RWPE1 (cell line): ENCODE data around the gene DENND1A.

Source experiments
- CTCF ChIA-PET: fragments of 350-600 bp; sonication (Branson Sonifier 250); formaldehyde crosslinking; extraction: SDS; loops from one replicate; lab custom pipeline; 2021; lab: Yijun Ruan, JAX
- POLR2A ChIA-PET: fragments of 400-600 bp; formaldehyde crosslinking; extraction: SDS; loops from one replicate; lab custom pipeline; 2020; ENCODE audit warnings: antibody characterized with exemption; ENCODE audit not compliant: low non-redundant PET; lab: Yijun Ruan, JAX
- DNase-seq: peaks from one replicate; pipeline ENCODE4 v3.0.0; 2012; ENCODE audit warnings: low spot score
- H3K27ac ChIP-seq: fragments of 450-650 bp; 2 replicates; pipeline ENCODE4 v1.5.1; 2017
- TF ChIP-seq, protein P1 (sequence below): fragments of 450-650 bp; conservative IDR thresholded peaks from 2 replicates; pipeline ENCODE4 v1.5.1; 2017; ENCODE audit warnings: low read depth, mild to moderate bottlenecking

The DENND1A gene

GRCh38 chr9:123457583-123457982, 472.3 kb downstream of the DENND1A start:
- POLR2A ChIA-PET = no interaction called here
- TF ChIP-seq, protein P1, sequence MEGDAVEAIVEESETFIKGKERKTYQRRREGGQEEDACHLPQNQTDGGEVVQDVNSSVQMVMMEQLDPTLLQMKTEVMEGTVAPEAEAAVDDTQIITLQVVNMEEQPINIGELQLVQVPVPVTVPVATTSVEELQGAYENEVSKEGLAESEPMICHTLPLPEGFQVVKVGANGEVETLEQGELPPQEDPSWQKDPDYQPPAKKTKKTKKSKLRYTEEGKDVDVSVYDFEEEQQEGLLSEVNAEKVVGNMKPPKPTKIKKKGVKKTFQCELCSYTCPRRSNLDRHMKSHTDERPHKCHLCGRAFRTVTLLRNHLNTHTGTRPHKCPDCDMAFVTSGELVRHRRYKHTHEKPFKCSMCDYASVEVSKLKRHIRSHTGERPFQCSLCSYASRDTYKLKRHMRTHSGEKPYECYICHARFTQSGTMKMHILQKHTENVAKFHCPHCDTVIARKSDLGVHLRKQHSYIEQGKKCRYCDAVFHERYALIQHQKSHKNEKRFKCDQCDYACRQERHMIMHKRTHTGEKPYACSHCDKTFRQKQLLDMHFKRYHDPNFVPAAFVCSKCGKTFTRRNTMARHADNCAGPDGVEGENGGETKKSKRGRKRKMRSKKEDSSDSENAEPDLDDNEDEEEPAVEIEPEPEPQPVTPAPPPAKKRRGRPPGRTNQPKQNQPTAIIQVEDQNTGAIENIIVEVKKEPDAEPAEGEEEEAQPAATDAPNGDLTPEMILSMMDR = no peak
- H3K27ac ChIP-seq = no peak overlapping the region
- CTCF ChIA-PET = no interaction called here
- DNase-seq = no peak

- TF ChIP-seq, protein P1 = no peak
- no peak for DNase-seq
- no peak overlapping the region for H3K27ac ChIP-seq
- ChIA-PET CTCF (no interaction called here), POLR2A (no interaction called here)
These were observed 473.9 kb downstream of the DENND1A start for GRCh38 chr9:123456011-123456410.

- no peak for DNase-seq
- ChIA-PET CTCF (no interaction called here), POLR2A (no interaction called here)
- no peak overlapping the region for H3K27ac ChIP-seq
- TF ChIP-seq, protein P1 = no peak
These were observed 474.7 kb downstream of the DENND1A start for GRCh38 chr9:123455187-123455586.

GRCh38 chr9:123454361-123454760, 475.6 kb downstream of the DENND1A start:
- ChIA-PET CTCF (no interaction called here), POLR2A (no interaction called here)
- TF ChIP-seq, protein P1 = no peak
- no peak overlapping the region for H3K27ac ChIP-seq
- DNase-seq = no peak

- no peak overlapping the region for H3K27ac ChIP-seq
- TF ChIP-seq, protein P1 = no peak
- ChIA-PET CTCF (interaction anchor here (0.6 kb wide), 1 partner anchor 938 kb away, joined by 5 read pairs; no protein-coding TSS in a partner anchor), POLR2A (no interaction called here)
- no peak for DNase-seq
These were observed 476.1 kb downstream of the DENND1A start for GRCh38 chr9:123453831-123454321.

DNA sequence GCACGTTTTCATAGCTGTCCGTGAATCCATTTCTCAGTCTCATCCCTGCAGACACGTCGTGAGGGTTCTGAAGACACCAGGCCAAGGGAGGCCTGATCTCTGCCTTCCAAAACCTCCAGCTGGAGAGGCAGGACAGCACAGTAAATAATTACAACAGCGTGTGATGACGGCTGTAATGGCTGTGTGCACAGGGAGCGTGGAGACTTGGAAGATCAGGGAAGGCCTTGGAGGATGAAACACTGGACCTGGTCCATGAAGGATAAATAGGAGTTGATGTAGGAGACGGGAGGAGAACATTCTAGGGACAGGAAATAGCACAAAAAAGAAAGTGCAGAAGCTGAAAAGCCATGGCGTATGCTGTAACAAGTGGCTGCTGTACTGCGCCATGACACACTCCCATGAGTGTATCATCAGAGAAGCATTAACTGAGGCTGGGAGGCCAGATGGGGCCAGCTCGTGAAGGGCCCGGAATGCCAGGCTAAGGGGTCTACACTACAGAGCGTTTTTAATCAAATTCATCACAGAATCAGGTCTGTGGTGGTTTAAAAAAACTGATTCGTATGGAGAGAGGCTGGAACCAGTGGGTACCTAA, 476.8 kb downstream of the DENND1A start:
- DNase-seq = no peak
- POLR2A ChIA-PET = no interaction called here
- H3K27ac ChIP-seq = no peak overlapping the region
- TF ChIP-seq, protein P1 = no peak
- CTCF ChIA-PET = interaction anchor here (0.6 kb wide), 1 partner anchor 939 kb away, joined by 5 read pairs; no protein-coding TSS in a partner anchor
